CD14-positive monocyte (primary cell): ENCODE results near the gene IRF8. TPM values are rescaled to one million over a fixed set of nuclear protein-coding genes. Genes with fewer than 3 reads are reported as not detected.

ENCODE experiments used
- DNase-seq, 3 donors: peaks; one replicate each; pipeline ENCODE4 v3.0.0-alpha.2; 2011 to 2022
- H2AFZ ChIP-seq: 2 replicates; pipeline ENCODE4 v1.6.0; 2012; ENCODE audit warnings: mild to moderate bottlenecking, low read depth, low read length, inconsistent platforms; ENCODE audit not compliant: insufficient read depth, poor library complexity, severe bottlenecking
- H3K27ac ChIP-seq, 2 donors: 1 replicate in 1 of 2; 2 replicates in 1 of 2; pipeline ENCODE4 v1.5.1; 2012 to 2013; ENCODE audit warnings: low read length in 2 of 2, control low read depth in 1 of 2, inconsistent platforms in 1 of 2, low read depth in 1 of 2, mild to moderate bottlenecking in 1 of 2
- H3K27me3 ChIP-seq, 2 donors: one replicate each; pipeline versions ENCODE4 v1.6.0 to v1.6.1; 2011 to 2013; ENCODE audit warnings: low read length in 2 of 2; ENCODE audit not compliant: control insufficient read depth in 2 of 2, insufficient read depth in 2 of 2
- H3K36me3 ChIP-seq, 2 donors: replicated peaks in 1 of 2; 1 replicate in 1 of 2; 2 replicates in 1 of 2; pipeline versions ENCODE4 v1.5.1 to v1.6.1; 2012 to 2013; ENCODE audit warnings: low read length in 2 of 2, control low read depth in 1 of 2, inconsistent platforms in 1 of 2, mild to moderate bottlenecking in 1 of 2; ENCODE audit not compliant: insufficient read depth in 2 of 2, control insufficient read depth in 1 of 2
- H3K4me1 ChIP-seq, 2 donors: 1 replicate in 1 of 2; 2 replicates in 1 of 2; pipeline versions ENCODE4 v1.5.1 to v1.6.1; 2012 to 2013; ENCODE audit warnings: low read length in 2 of 2, control low read depth in 1 of 2, inconsistent platforms in 1 of 2, mild to moderate bottlenecking in 1 of 2, moderate library complexity in 1 of 2; ENCODE audit not compliant: insufficient read depth in 2 of 2, control insufficient read depth in 1 of 2
- H3K4me2 ChIP-seq: replicated peaks from 2 replicates; pipeline ENCODE3; 2012; ENCODE audit warnings: low read length, moderate library complexity, mild to moderate bottlenecking; ENCODE audit not compliant: poor library complexity, severe bottlenecking; ENCODE audit errors: extremely low read depth
- H3K4me3 ChIP-seq, 3 experiments: fragments of 200-600 bp in 1 of 3; sonication (generic) in 1 of 3; replicated peaks in 1 of 3; 1 replicate in 2 of 3; 2 replicates in 1 of 3; pipeline ENCODE4 v1.5.1; 2011 to 2013; ENCODE audit warnings: low read length in 3 of 3, mild to moderate bottlenecking in 3 of 3, control low read depth in 2 of 3, low read depth in 2 of 3, inconsistent platforms in 1 of 3, moderate library complexity in 1 of 3
- H3K79me2 ChIP-seq: 2 replicates; pipeline ENCODE4 v1.6.0; 2012; ENCODE audit warnings: mild to moderate bottlenecking, control low read depth, inconsistent platforms, low read length, moderate library complexity; ENCODE audit not compliant: insufficient read depth
- H3K9ac ChIP-seq: 2 replicates; pipeline ENCODE4 v1.6.0; 2017; ENCODE audit warnings: low read length, mild to moderate bottlenecking; ENCODE audit not compliant: insufficient read depth, poor library complexity, severe bottlenecking
- H3K9me3 ChIP-seq, 2 donors: replicated peaks in 1 of 2; 1 replicate in 1 of 2; 2 replicates in 1 of 2; pipeline versions ENCODE4 v1.5.1 to v1.6.1; 2012 to 2013; ENCODE audit warnings: low read length in 2 of 2, control low read depth in 1 of 2; ENCODE audit not compliant: control insufficient read depth in 1 of 2, insufficient read depth in 1 of 2
- H4K20me1 ChIP-seq: 2 replicates; pipeline ENCODE4 v1.6.0; 2012; ENCODE audit warnings: mild to moderate bottlenecking, low read length, control low read depth, moderate library complexity; ENCODE audit not compliant: insufficient read depth
- H3K27ac Mint-ChIP-seq, 7 donors: one replicate each; pipeline ENCODE4 v1.8.0; 2020; ENCODE audit warnings: mild to moderate bottlenecking in 7 of 7, mixed read lengths in 7 of 7, moderate library complexity in 6 of 7, inconsistent platforms in 2 of 7
- H3K27me3 Mint-ChIP-seq, 3 donors: one replicate each; pipeline ENCODE4 v1.8.0; 2021 to 2022; ENCODE audit warnings: low read depth in 3 of 3, mild to moderate bottlenecking in 3 of 3, mixed read lengths in 3 of 3, moderate library complexity in 3 of 3, inconsistent platforms in 1 of 3
- H3K36me3 Mint-ChIP-seq, 2 donors: one replicate each; pipeline ENCODE4 v1.8.0; 2020; ENCODE audit warnings: mixed read lengths in 2 of 2, inconsistent platforms in 1 of 2, mild to moderate bottlenecking in 1 of 2
- H3K4me1 Mint-ChIP-seq: one replicate; pipeline ENCODE4 v1.8.0; 2020; ENCODE audit warnings: mild to moderate bottlenecking, mixed read lengths
- H3K4me3 Mint-ChIP-seq, 2 donors: one replicate each; pipeline ENCODE4 v1.8.0; 2020; ENCODE audit warnings: mild to moderate bottlenecking in 2 of 2, mixed read lengths in 2 of 2, moderate library complexity in 1 of 2
- H3K9me3 Mint-ChIP-seq, 7 donors: one replicate each; pipeline ENCODE4 v1.8.0; 2020 to 2022; ENCODE audit warnings: mixed read lengths in 7 of 7, mild to moderate bottlenecking in 6 of 7, moderate library complexity in 6 of 7, inconsistent platforms in 2 of 7
- WGBS: methylation state at CpG from one replicate; pipeline ENCODE4 v1.1.5; 2013; ENCODE audit warnings: missing lambda C conversion rate; ENCODE audit not compliant: insufficient coverage; 5-methylcytosine and 5-hydroxymethylcytosine counted together
- intact Hi-C, 2 donors: fragments of 100-400 bp; cut with micrococcal nuclease; formaldehyde crosslinking; loops; one replicate each; pipeline versions ENCODE4 v1.15.0 to v1.15.1; 2023
- polyA plus RNA-seq, 3 donors: library from polyadenylated mRNA; depleted of rRNA in 1 of 3; unstranded in 2 of 3; stranded (reverse) in 1 of 3; fragments of 300-500 nt in 2 of 3; fragments of >200 nt in 1 of 3; fragmentation: Illumina TruSeq in 2 of 3; gene quantifications; 1 replicate in 2 of 3; 2 replicates in 1 of 3; pipeline ENCODE4 v1.2.3, GENCODE V29; 2012 to 2021
- TF ChIP-seq, protein P1 (sequence below): fragments of 200-600 bp; IDR thresholded peaks from one replicate; pipeline ENCODE4 v1.8.0; 2022; ENCODE audit warnings: antibody characterized with exemption, mild to moderate bottlenecking

Gene IRF8
- polyA plus RNA-seq, 3 donors = 157 to 187 (median 184) TPM

DNA sequence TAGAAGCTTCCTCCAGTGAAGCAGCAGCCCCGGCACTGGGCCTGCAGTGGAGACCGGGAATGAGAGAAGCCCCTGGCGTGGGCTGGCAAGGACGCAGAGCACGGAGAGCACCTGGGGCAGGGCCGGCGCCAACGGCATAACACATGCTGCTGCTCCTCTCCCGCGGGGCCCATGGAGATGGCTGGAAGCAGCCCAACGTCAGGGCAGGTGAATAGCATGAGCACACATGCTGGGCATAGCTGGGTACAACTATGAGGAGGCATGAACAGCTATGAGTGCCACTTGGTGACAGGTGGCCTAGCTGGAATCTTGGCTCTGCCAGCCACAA is 46.4 kb downstream of the IRF8 start:
- H3K27ac ChIP-seq = no peak overlapping the region
- H3K9ac ChIP-seq = no peak overlapping the region
- H3K27me3 ChIP-seq = no peaks in the 10 kb centered on the region
- no peak overlapping the region for H3K4me3 ChIP-seq
- Mint-ChIP-seq H3K4me3 (no peak overlapping the region), H3K27me3 (peaks cover 4 to 18% (median 4%) of the 10 kb centered on the region in 3 donors), H3K27ac (peak overlapping the region in 1 of 7 donors; percentile 46), H3K36me3 (no peaks in the 10 kb centered on the region), H3K9me3 (peaks cover 0 to 7% (median 0%) of the 10 kb centered on the region in 7 donors), H3K4me1 (peaks cover 77% of the 10 kb centered on the region)
- no peak for DNase-seq
- intact Hi-C loops = loop anchor here in 1 of 2 donors (5.0 kb wide), 2 partner anchors 37 to 43 kb away; no protein-coding TSS in a partner anchor
- H4K20me1 ChIP-seq = no peaks in the 10 kb centered on the region
- H3K79me2 ChIP-seq = no peaks in the 10 kb centered on the region
- no peak overlapping the region for H2AFZ ChIP-seq
- H3K4me1 ChIP-seq = peaks cover 56 to 58% of the 10 kb centered on the region in 2 donors
- no peaks in the 10 kb centered on the region for H3K36me3 ChIP-seq
- WGBS = 86% methylated on average over 11 of the region's 11 CpGs
- no peak overlapping the region for H3K4me2 ChIP-seq
- TF ChIP-seq, protein P1, sequence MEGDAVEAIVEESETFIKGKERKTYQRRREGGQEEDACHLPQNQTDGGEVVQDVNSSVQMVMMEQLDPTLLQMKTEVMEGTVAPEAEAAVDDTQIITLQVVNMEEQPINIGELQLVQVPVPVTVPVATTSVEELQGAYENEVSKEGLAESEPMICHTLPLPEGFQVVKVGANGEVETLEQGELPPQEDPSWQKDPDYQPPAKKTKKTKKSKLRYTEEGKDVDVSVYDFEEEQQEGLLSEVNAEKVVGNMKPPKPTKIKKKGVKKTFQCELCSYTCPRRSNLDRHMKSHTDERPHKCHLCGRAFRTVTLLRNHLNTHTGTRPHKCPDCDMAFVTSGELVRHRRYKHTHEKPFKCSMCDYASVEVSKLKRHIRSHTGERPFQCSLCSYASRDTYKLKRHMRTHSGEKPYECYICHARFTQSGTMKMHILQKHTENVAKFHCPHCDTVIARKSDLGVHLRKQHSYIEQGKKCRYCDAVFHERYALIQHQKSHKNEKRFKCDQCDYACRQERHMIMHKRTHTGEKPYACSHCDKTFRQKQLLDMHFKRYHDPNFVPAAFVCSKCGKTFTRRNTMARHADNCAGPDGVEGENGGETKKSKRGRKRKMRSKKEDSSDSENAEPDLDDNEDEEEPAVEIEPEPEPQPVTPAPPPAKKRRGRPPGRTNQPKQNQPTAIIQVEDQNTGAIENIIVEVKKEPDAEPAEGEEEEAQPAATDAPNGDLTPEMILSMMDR = no peak
- H3K9me3 ChIP-seq = no peaks in the 10 kb centered on the region

DNA sequence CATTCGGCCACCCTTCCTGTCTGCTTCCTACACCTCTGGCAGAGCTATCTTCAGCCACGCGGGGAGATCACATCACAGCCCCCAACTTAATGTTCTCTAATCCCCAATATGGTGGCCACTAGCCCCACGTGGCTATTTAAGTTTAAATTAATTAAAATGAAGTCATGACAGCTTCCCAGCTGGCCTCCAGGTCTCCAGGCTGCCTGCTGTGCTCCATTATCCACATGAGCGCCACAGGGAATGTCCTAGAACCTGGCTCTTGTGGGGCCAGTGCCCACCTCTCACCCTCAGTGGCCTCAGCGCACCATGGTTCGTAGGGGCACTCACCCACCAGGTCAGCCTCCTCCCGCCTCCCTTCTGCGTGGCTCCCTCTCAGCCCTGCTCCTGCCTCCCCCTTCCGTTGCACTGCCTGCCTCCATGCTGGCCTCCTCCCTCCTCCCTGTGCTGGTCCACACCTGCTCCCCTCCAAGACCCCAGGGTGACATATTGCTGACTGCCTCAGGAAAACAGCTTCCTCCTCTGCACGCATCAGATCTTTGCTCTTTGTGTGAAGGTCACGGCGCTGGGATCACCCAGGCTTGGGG is 47.7 kb downstream of the IRF8 start:
- H3K27me3 ChIP-seq = no peaks in the 10 kb centered on the region
- 78% methylated on average over 12 of the region's 13 CpGs for WGBS
- H3K27ac Mint-ChIP-seq = peak overlapping the region in 4 of 7 donors; percentile 12 to 61 (median 32)
- H3K36me3 Mint-ChIP-seq = no peaks in the 10 kb centered on the region
- peaks cover 47 to 51% of the 10 kb centered on the region in 2 donors for H3K4me1 ChIP-seq
- peak overlapping the region in 1 of 2 donors; percentile 98 for H3K4me3 Mint-ChIP-seq
- no peaks in the 10 kb centered on the region for H3K36me3 ChIP-seq
- H3K27me3 Mint-ChIP-seq = peaks cover 4 to 18% (median 5%) of the 10 kb centered on the region in 3 donors
- no peak overlapping the region for H3K9ac ChIP-seq
- intact Hi-C loops = loop anchor here in 1 of 2 donors (5.0 kb wide), 2 partner anchors 36 to 44 kb away; no protein-coding TSS in a partner anchor
- no peaks in the 10 kb centered on the region for H4K20me1 ChIP-seq
- no peak overlapping the region for H3K4me3 ChIP-seq
- no peak overlapping the region for H2AFZ ChIP-seq
- no peak overlapping the region for H3K4me2 ChIP-seq
- peaks cover 66% of the 10 kb centered on the region for H3K4me1 Mint-ChIP-seq
- no peaks in the 10 kb centered on the region for H3K79me2 ChIP-seq
- H3K9me3 Mint-ChIP-seq = peaks cover 0 to 3% (median 0%) of the 10 kb centered on the region in 7 donors
- H3K27ac ChIP-seq = no peak overlapping the region
- no peak for DNase-seq
- TF ChIP-seq, protein P1 = no peak
- H3K9me3 ChIP-seq = no peaks in the 10 kb centered on the region
